K562 (cell line): ENCODE results near the gene ABCA1. TPM values are rescaled to one million over a fixed set of nuclear protein-coding genes. Genes with fewer than 3 reads are reported as not detected.
A peak's percentile ranks its signal among the peaks of the same experiment; 100 is the strongest.

Source experiments
- ATF1 ChIP-seq, 2 experiments: fragments of 450-650 bp in 1 of 2; IDR thresholded peaks; 2 replicates each; pipeline ENCODE4 v1.6.1; 2016; ENCODE audit warnings: missing compliant biosample characterization in 1 of 2, missing genetic modification characterization in 1 of 2
- CSDE1 ChIP-seq, 2 experiments: fragments of 450-650 bp; IDR thresholded peaks; 2 replicates each; pipeline ENCODE4 v1.6.1; 2016; ENCODE audit warnings: mild to moderate bottlenecking in 1 of 2
- CXXC5 ChIP-seq: fragments of 250-450 bp; sonication (Bioruptor Pico); IDR thresholded peaks from 2 replicates; pipeline ENCODE4 v1.8.0; 2022; ENCODE audit warnings: inconsistent platforms, mild to moderate bottlenecking, moderate library complexity
- DPF2 ChIP-seq: fragments of 450-650 bp; IDR thresholded peaks from 2 replicates; pipeline ENCODE4 v1.6.1; 2016
- E2F1 ChIP-seq: sonication (generic); formaldehyde crosslinking; IDR thresholded peaks from 2 replicates; pipeline ENCODE4 v1.8.1; 2023; ENCODE audit warnings: mild to moderate bottlenecking, missing genetic modification reagents, moderate library complexity
- E2F4 ChIP-seq: sonication (generic); formaldehyde crosslinking; IDR thresholded peaks from 2 replicates; pipeline ENCODE4 v1.8.0; 2022; ENCODE audit warnings: mild to moderate bottlenecking, low read depth, missing genetic modification reagents
- EP400 ChIP-seq: fragments of 450-650 bp; IDR thresholded peaks from 2 replicates; pipeline ENCODE4 v1.6.1; 2017; ENCODE audit warnings: antibody characterized with exemption, mild to moderate bottlenecking, moderate library complexity
- ETS1 ChIP-seq: conservative IDR thresholded peaks from 2 replicates; pipeline ENCODE4 v1.6.1; 2011; ENCODE audit warnings: low read depth, mild to moderate bottlenecking, low read length; ENCODE audit not compliant: control insufficient read depth
- FOXK2 ChIP-seq, 2 experiments: fragments of 450-650 bp; IDR thresholded peaks in 1 of 2; conservative IDR thresholded peaks in 1 of 2; 2 replicates each; pipeline ENCODE4 v1.6.1; 2016; ENCODE audit warnings: low read depth in 2 of 2, mild to moderate bottlenecking in 1 of 2
- MCM3 ChIP-seq: fragments of 450-650 bp; IDR thresholded peaks from 2 replicates; pipeline ENCODE4 v1.6.1; 2016
- MEIS2 ChIP-seq: fragments of 450-650 bp; IDR thresholded peaks from 2 replicates; pipeline ENCODE4 v1.6.1; 2014; ENCODE audit warnings: mild to moderate bottlenecking; ENCODE audit not compliant: partially characterized antibody
- PML ChIP-seq: IDR thresholded peaks from 2 replicates; pipeline ENCODE4 v1.6.1; 2012; ENCODE audit warnings: low read length, inconsistent platforms
- RBFOX2 ChIP-seq: fragments of 200-400 bp; formaldehyde crosslinking; IDR thresholded peaks from 2 replicates; pipeline ENCODE4 v1.6.1; 2017; ENCODE audit warnings: low read depth, mild to moderate bottlenecking, low read length, moderate library complexity
- SRF ChIP-seq, 2 experiments: fragments of 250-450, 450-650 bp in 1 of 2; sonication (Bioruptor Pico) in 1 of 2; sonication (generic) in 1 of 2; formaldehyde crosslinking; IDR thresholded peaks; 2 replicates each; pipeline versions ENCODE4 v1.5.0 to v1.5.1; 2020 to 2022; ENCODE audit warnings: mild to moderate bottlenecking in 1 of 2, missing genetic modification reagents in 1 of 2
- TAF7 ChIP-seq: fragments of 450-650 bp; IDR thresholded peaks from 2 replicates; pipeline ENCODE4 v1.6.1; 2016; ENCODE audit warnings: missing genetic modification characterization, missing compliant biosample characterization
- TBP ChIP-seq: optimal IDR thresholded peaks from 2 replicates; pipeline ENCODE3; 2011; ENCODE audit warnings: low read depth, low read length, improper control_type of control experiment
- ZNF134 ChIP-seq: fragments of 250-450 bp; sonication (Bioruptor Pico); conservative IDR thresholded peaks from 2 replicates; pipeline ENCODE4 v1.4.0; 2020
- ZNF431 ChIP-seq: sonication (generic); formaldehyde crosslinking; IDR thresholded peaks from 2 replicates; pipeline ENCODE4 v1.8.0; 2022; ENCODE audit warnings: mild to moderate bottlenecking, missing genetic modification reagents
- ZNF609 ChIP-seq: sonication (generic); formaldehyde crosslinking; IDR thresholded peaks from 2 replicates; pipeline ENCODE4 v1.8.1; 2023; ENCODE audit warnings: missing genetic modification reagents, mild to moderate bottlenecking, borderline replicate concordance
- ZNF766 ChIP-seq: fragments of 200-800 bp; sonication (Bioruptor generic); conservative IDR thresholded peaks from 2 replicates; pipeline ENCODE4 v1.6.1; 2016; ENCODE audit warnings: missing genetic modification characterization, missing compliant biosample characterization
- polyA plus RNA-seq, 8 experiments: library from polyadenylated mRNA; depleted of rRNA in 4 of 8; stranded (reverse) in 5 of 8; unstranded in 3 of 8; fragments of >200 nt; fragmentation: Nextera tagmentation in 2 of 8; fragmentation: Illumina TruSeq in 1 of 8; extraction: Ambion mirVana in 2 of 8; extraction: Trizol in 1 of 8; gene quantifications; 2 replicates each; pipeline versions ENCODE4 v1.2.1 to v1.2.3, GENCODE V29; 2011 to 2014; ENCODE audit warnings: inconsistent platforms in 1 of 8, missing spikeins in 1 of 8
- total RNA-seq, 7 experiments: library from RNA; depleted of rRNA in 6 of 7; stranded (reverse); fragments of >200 nt in 6 of 7; fragmentation: Illumina TruSeq in 2 of 7; extraction: Trizol in 2 of 7; gene quantifications; 2 replicates each; pipeline versions ENCODE4 v1.2.1 to v1.2.3, GENCODE V29; 2011 to 2021; ENCODE audit warnings: low replicate concordance in 1 of 7

The ABCA1 gene
- total and polyA plus RNA-seq, 9 of the 15 experiments (the other 6 are each of a cell fraction or from before 2014, with no cell fraction given): under 0.01 to 0.18 (median 0.02) TPM; not detected in 5

GRCh38 chr9:104747565-104748358, 180.2 kb downstream of the ABCA1 start, which contains the start of gene NIPSNAP3A (continued):
- TF ChIP-seq ATF1 (CRISPR knock-in tag; IDR thresholded peaks at IDR 0.05) (no peak), ATF1 (tag; IDR thresholded peaks at IDR 0.05) (peak; percentile 59), PML (peak; percentile 55; the same call in 1 of the 2 replicates), ZNF609 (CRISPR knock-in tag) (peak; percentile 71; the same call in 1 of the 2 replicates), SRF (CRISPR knock-in tag; IDR thresholded peaks at IDR 0.05) (no peak; a peak in 1 of 4 replicates), ZNF431 (CRISPR knock-in tag) (0 out of 2 replicates have a peak, but pooled peaks have one; percentile 31), RBFOX2 (peak; percentile 84), EP400 (peak; percentile 88), TBP (peak; percentile 70), TAF7 (tag) (no peak), ZNF766 (CRISPR knock-in tag) (no peak), MEIS2 (peak; percentile 13), ETS1 (peak; percentile 23), CXXC5 (CRISPR knock-in tag) (peak; percentile 63), DPF2 (no peak), FOXK2 (conservative IDR thresholded peaks at IDR 0.05 in 1 of 2, IDR thresholded peaks at IDR 0.05 in 1 of 2; ENCODE audit: low read depth in 2 of 2) (peak; percentile 88 to 91), CSDE1 (IDR thresholded peaks at IDR 0.05) (no peak), MCM3 (no peak), E2F4 (CRISPR knock-in tag) (0 out of 2 replicates have a peak, but pooled peaks have one; percentile 26), ZNF134 (CRISPR knock-in tag) (no peak), E2F1 (CRISPR knock-in tag) (0 out of 2 replicates have a peak, but pooled peaks have one; percentile 21)
